IMR-90 (cell line): ENCODE data around the gene F12. TPM values are rescaled to one million over a fixed set of nuclear protein-coding genes. Genes with fewer than 3 reads are reported as not detected.

Experiments
- ATAC-seq: fragments of 200-7000 bp; cut with Tn5 transposase; 2 replicates; pipeline ENCODE4 v1.9.1; 2020; ENCODE audit warnings: low read depth, mild to moderate bottlenecking, moderate library complexity
- BruUV-seq: library from RNA; stranded (reverse); fragments of 400-500 nt; replicated peaks from 2 replicates; lab custom pipeline; 2021; lab: Mats Ljungman, UMichigan
- CTCF ChIA-PET: fragments of 300-600 bp; formaldehyde crosslinking; extraction: SDS; loops from one replicate; lab custom pipeline; 2021; ENCODE audit warnings: antibody characterized with exemption; lab: Yijun Ruan, JAX
- POLR2A ChIA-PET: fragments of 300-600 bp; sonication (Branson Sonifier 250); formaldehyde crosslinking; loops from one replicate; lab custom pipeline; 2022; ENCODE audit warnings: antibody characterized with exemption; ENCODE audit not compliant: unreplicated experiment; lab: Charles Lee
- DNase-seq: peaks from one replicate; pipeline ENCODE4 v3.0.0; 2013
- H2AFZ ChIP-seq: replicated peaks from 2 replicates; pipeline ENCODE3; 2013; ENCODE audit warnings: low read length, mild to moderate bottlenecking; ENCODE audit not compliant: poor library complexity
- H2AK5ac ChIP-seq: 2 replicates; pipeline ENCODE4 v1.6.1; 2013; ENCODE audit warnings: low read depth, low read length, inconsistent platforms
- H2AK9ac ChIP-seq: replicated peaks from 2 replicates; pipeline ENCODE3; 2013; ENCODE audit warnings: mild to moderate bottlenecking, low read depth, low read length, moderate library complexity; ENCODE audit not compliant: poor library complexity
- H2BK120ac ChIP-seq: 2 replicates; pipeline ENCODE4 v1.6.1; 2013; ENCODE audit warnings: low read depth, low read length, inconsistent platforms
- H2BK15ac ChIP-seq: 3 replicates; pipeline ENCODE4 v1.6.1; 2013; ENCODE audit warnings: low read depth, low read length, inconsistent platforms
- H2BK20ac ChIP-seq: 2 replicates; pipeline ENCODE4 v1.6.1; 2013; ENCODE audit warnings: low read depth, mild to moderate bottlenecking, inconsistent platforms, low read length, moderate library complexity
- H2BK5ac ChIP-seq: 2 replicates; pipeline ENCODE4 v1.6.1; 2013; ENCODE audit warnings: mild to moderate bottlenecking, low read depth, low read length, inconsistent platforms; ENCODE audit not compliant: poor library complexity, severe bottlenecking
- H3K14ac ChIP-seq: replicated peaks from 2 replicates; pipeline ENCODE4 v1.6.1; 2013; ENCODE audit warnings: low read depth, low read length, inconsistent platforms
- H3K18ac ChIP-seq: 2 replicates; pipeline ENCODE4 v1.6.1; 2013; ENCODE audit warnings: low read depth, low read length, control low read depth
- H3K23ac ChIP-seq: 2 replicates; pipeline ENCODE4 v1.6.1; 2013; ENCODE audit warnings: low read depth, low read length, inconsistent platforms
- H3K27ac ChIP-seq: 2 replicates; pipeline ENCODE4 v1.5.1; 2013; ENCODE audit warnings: mild to moderate bottlenecking, control low read depth, low read length; ENCODE audit not compliant: insufficient read depth
- H3K27me3 ChIP-seq: 2 replicates; pipeline ENCODE4 v1.6.1; 2013; ENCODE audit warnings: low read length; ENCODE audit not compliant: control insufficient read depth, insufficient read depth
- H3K36me3 ChIP-seq: 2 replicates; pipeline ENCODE4 v1.6.1; 2013; ENCODE audit warnings: low read length, mixed read lengths; ENCODE audit not compliant: control insufficient read depth, insufficient read depth
- H3K4ac ChIP-seq: 2 replicates; pipeline ENCODE4 v1.6.1; 2013; ENCODE audit warnings: low read depth, low read length, inconsistent platforms
- H3K4me1 ChIP-seq: 2 replicates; pipeline ENCODE4 v1.6.1; 2013; ENCODE audit warnings: low read length, mixed read lengths; ENCODE audit not compliant: control insufficient read depth, insufficient read depth
- H3K4me2 ChIP-seq: 2 replicates; pipeline ENCODE4 v1.6.1; 2013; ENCODE audit warnings: low read depth, mild to moderate bottlenecking, control low read depth, low read length, moderate library complexity
- H3K4me3 ChIP-seq: 2 replicates; pipeline ENCODE4 v1.5.1; 2013; ENCODE audit warnings: low read depth, mild to moderate bottlenecking, control low read depth, low read length, moderate library complexity; ENCODE audit not compliant: insufficient read depth
- H3K56ac ChIP-seq: 2 replicates; pipeline ENCODE4 v1.6.1; 2013; ENCODE audit warnings: low read length, inconsistent platforms; ENCODE audit not compliant: insufficient read depth; ENCODE audit errors: extremely low read depth
- H3K79me1 ChIP-seq, 2 experiments: 2 replicates each; pipeline ENCODE4 v1.6.1; 2013; ENCODE audit warnings: low read length in 2 of 2, inconsistent platforms in 1 of 2, low read depth in 1 of 2
- H3K9ac ChIP-seq: 2 replicates; pipeline ENCODE4 v1.6.1; 2013; ENCODE audit warnings: low read depth, low read length, control low read depth
- H3K9me1 ChIP-seq: 2 replicates; pipeline ENCODE4 v1.6.1; 2013; ENCODE audit warnings: low read length, inconsistent platforms; ENCODE audit not compliant: insufficient read depth
- H3K9me3 ChIP-seq: 2 replicates; pipeline ENCODE4 v1.6.1; 2013; ENCODE audit warnings: low read length; ENCODE audit not compliant: control insufficient read depth, insufficient read depth
- H4K20me1 ChIP-seq: 2 replicates; pipeline ENCODE4 v1.6.1; 2013; ENCODE audit warnings: low read length, inconsistent platforms; ENCODE audit not compliant: insufficient read depth
- H4K5ac ChIP-seq: 2 replicates; pipeline ENCODE4 v1.6.1; 2013; ENCODE audit warnings: mild to moderate bottlenecking, low read depth, low read length, control low read depth
- H4K8ac ChIP-seq, 2 experiments: 2 replicates each; pipeline ENCODE4 v1.6.1; 2013; ENCODE audit warnings: low read depth in 2 of 2, low read length in 2 of 2, control low read depth in 1 of 2, inconsistent platforms in 1 of 2
- H4K91ac ChIP-seq: 2 replicates; pipeline ENCODE4 v1.6.1; 2013; ENCODE audit warnings: low read depth, low read length, inconsistent platforms; ENCODE audit not compliant: insufficient read depth
- CEBPB ChIP-seq: IDR thresholded peaks from 2 replicates; pipeline ENCODE4 v1.6.1; 2012; ENCODE audit warnings: low read depth, low read length, improper control_type of control experiment
- MAZ ChIP-seq: IDR thresholded peaks from 2 replicates; pipeline ENCODE4 v1.6.1; 2012; ENCODE audit warnings: low read depth, mild to moderate bottlenecking, low read length, improper control_type of control experiment, moderate library complexity, borderline replicate concordance
- MXI1 ChIP-seq: IDR thresholded peaks from 2 replicates; pipeline ENCODE4 v1.6.1; 2012; ENCODE audit warnings: low read depth, mild to moderate bottlenecking, low read length, moderate library complexity, borderline replicate concordance
- NFE2L2 ChIP-seq: fragments of 150-350 bp; IDR thresholded peaks from 2 replicates; pipeline ENCODE4 v1.6.1; 2016; ENCODE audit warnings: low read depth, mild to moderate bottlenecking, low read length
- RAD21 ChIP-seq: IDR thresholded peaks from 2 replicates; pipeline ENCODE4 v1.6.1; 2012; ENCODE audit warnings: low read length, improper control_type of control experiment
- USF2 ChIP-seq: fragments of 150-350 bp; IDR thresholded peaks from 2 replicates; pipeline ENCODE4 v1.6.1; 2017; ENCODE audit warnings: mild to moderate bottlenecking, antibody characterized with exemption, low read length, low read depth
- WGBS, 2 experiments: methylation state at CpG; one replicate each; pipeline versions ENCODE4 v1.1.5 to v1.1.7; 2013; ENCODE audit warnings: missing lambda C conversion rate in 2 of 2; ENCODE audit not compliant: insufficient read length in 1 of 2; ENCODE audit errors: extremely low coverage in 2 of 2; 5-methylcytosine and 5-hydroxymethylcytosine counted together
- dilution Hi-C: fragments of 300-500 bp; cut with HindIII; formaldehyde crosslinking; loops from one replicate; pipeline ENCODE4 v1.14.3; 2018; ENCODE audit warnings: low sequenced_read_pairs; ENCODE audit not compliant: unreplicated experiment
- in situ Hi-C: fragments of 300-500 bp; cut with MboI; formaldehyde crosslinking; loops from 3 replicates; pipeline ENCODE4 v1.14.3; 2019; ENCODE audit warnings: low sequenced_read_pairs, inconsistent platforms, mixed read lengths
- intact Hi-C: fragments of 100-400 bp; cut with micrococcal nuclease; formaldehyde crosslinking; loops from 2 replicates; pipeline ENCODE4 v1.10.0; 2022
- polyA plus RNA-seq, 3 experiments: library from polyadenylated mRNA; depleted of rRNA; stranded (reverse); fragments of >200 nt; gene quantifications; 2 replicates each; pipeline ENCODE4 v1.2.3, GENCODE V29; 2012; ENCODE audit warnings: low replicate concordance in 1 of 3
- total RNA-seq: library from RNA; depleted of rRNA; stranded (reverse); fragments of >200 nt; gene quantifications from 2 replicates; pipeline ENCODE4 v1.2.3, GENCODE V29; 2012

Gene F12
- total and polyA plus RNA-seq, 2 of the 4 experiments (the other 2 are of a cell fraction), result 0.36 to 1.2 TPM

GRCh38 chr5:177373806-177374205 is 35.6 kb downstream of the F12 start:
- ChIA-PET CTCF (no interaction called here), POLR2A (no interaction called here)
- DNase-seq (no peak), ATAC-seq (no peak)
- Histone ChIP-seq H2BK15ac (no peak overlapping the region), H2BK5ac (no peak overlapping the region), H4K5ac (no peak overlapping the region), H3K18ac (no peak overlapping the region), H3K9me3 (no peaks in the 10 kb centered on the region), H2AK5ac (no peak overlapping the region), H3K9me1 (0 out of 2 replicates have a peak, but pooled peaks cover under 1% of the 10 kb centered on the region), H3K23ac (no peak overlapping the region), H3K4me3 (no peak overlapping the region), H3K79me1 (no peaks in the 10 kb centered on the region), H2AFZ (no peak overlapping the region), H3K14ac (no peak overlapping the region), H4K91ac (no peak overlapping the region), H3K56ac (no peak overlapping the region), H3K27me3 (peaks cover 6% of the 10 kb centered on the region; the same call in 1 of the 2 replicates), H3K9ac (no peak overlapping the region), H3K4me2 (no peak overlapping the region), H2AK9ac (no peak overlapping the region), H2BK20ac (no peak overlapping the region), H4K20me1 (no peaks in the 10 kb centered on the region; the same call in none of the 2 replicates), H3K36me3 (no peaks in the 10 kb centered on the region), H3K4me1 (peaks cover 2% of the 10 kb centered on the region; the same call in 1 of the 2 replicates), H4K8ac (no peak overlapping the region), H2BK120ac (no peak overlapping the region), H3K27ac (no peak overlapping the region), H3K4ac (no peak overlapping the region)
- in situ Hi-C loops (no loop called here), dilution Hi-C loops (no loop called here), intact Hi-C loops (no loop called here)
- no TSS peak for BruUV-seq
- WGBS, 2 experiments, result 17% methylated on average over 3 of the region's 6 CpGs; no CpG with 5 or more reads in 1 of the 2 experiments
- TF ChIP-seq MAZ (no peak), CEBPB (no peak), RAD21 (no peak), USF2 (no peak), MXI1 (no peak), NFE2L2 (no peak)
